CD4-positive, CD25-positive, alpha-beta regulatory T cell (primary cell): ENCODE data around the gene SLC6A2. TPM values are rescaled to one million over a fixed set of nuclear protein-coding genes. Genes with fewer than 3 reads are reported as not detected.

Source experiments
- ATAC-seq, 2 donors: fragments of 150-1000 bp; cut with Tn5 transposase; one replicate each; pipeline ENCODE4 v1.10.0; 2021; ENCODE audit warnings: low read depth in 2 of 2, moderate number of reproducible peaks in 2 of 2, moderate library complexity in 1 of 2
- DNase-seq, 3 donors: peaks; one replicate each; pipeline versions ENCODE4 v3.0.0 to v3.0.0-alpha.2; 2012 to 2022; ENCODE audit warnings: mixed read lengths in 1 of 3
- H3K27ac ChIP-seq: one replicate; pipeline ENCODE4 v1.7.0; 2013; ENCODE audit warnings: mild to moderate bottlenecking, low read length; ENCODE audit not compliant: insufficient read depth, poor library complexity, severe bottlenecking
- H3K27me3 ChIP-seq: one replicate; pipeline ENCODE4 v1.7.0; 2013; ENCODE audit warnings: low read length; ENCODE audit not compliant: control insufficient read depth, insufficient read depth
- H3K36me3 ChIP-seq: one replicate; pipeline ENCODE4 v1.7.0; 2013; ENCODE audit warnings: mild to moderate bottlenecking, low read length, moderate library complexity; ENCODE audit not compliant: control insufficient read depth, insufficient read depth
- H3K4me1 ChIP-seq: 2 replicates; pipeline ENCODE4 v1.7.0; 2013; ENCODE audit warnings: mild to moderate bottlenecking, low read length; ENCODE audit not compliant: insufficient read depth, control insufficient read depth, poor library complexity, severe bottlenecking
- H3K4me3 ChIP-seq: one replicate; pipeline ENCODE4 v1.7.0; 2013; ENCODE audit warnings: low read depth, mild to moderate bottlenecking, low read length, moderate library complexity
- H3K9me3 ChIP-seq, 2 experiments: 1 replicate in 1 of 2; 2 replicates in 1 of 2; pipeline ENCODE4 v1.7.0; 2013; ENCODE audit warnings: low read length in 2 of 2, mild to moderate bottlenecking in 1 of 2, moderate library complexity in 1 of 2; ENCODE audit not compliant: control insufficient read depth in 2 of 2
- H3K27ac Mint-ChIP-seq, 3 donors: one replicate each; pipeline ENCODE4 v1.8.0; 2020 to 2022; ENCODE audit warnings: mild to moderate bottlenecking in 3 of 3, mixed read lengths in 3 of 3, moderate library complexity in 2 of 3
- H3K27me3 Mint-ChIP-seq: one replicate; pipeline ENCODE4 v1.8.0; 2022; ENCODE audit warnings: mild to moderate bottlenecking, mixed read lengths
- H3K36me3 Mint-ChIP-seq: one replicate; pipeline ENCODE4 v1.8.0; 2020; ENCODE audit warnings: mixed read lengths
- H3K4me1 Mint-ChIP-seq, 4 donors: one replicate each; pipeline ENCODE4 v1.8.0; 2020 to 2022; ENCODE audit warnings: mixed read lengths in 4 of 4, mild to moderate bottlenecking in 1 of 4
- H3K4me3 Mint-ChIP-seq, 4 donors: one replicate each; pipeline ENCODE4 v1.8.0; 2020 to 2022; ENCODE audit warnings: mild to moderate bottlenecking in 4 of 4, mixed read lengths in 4 of 4, moderate library complexity in 3 of 4
- H3K9me3 Mint-ChIP-seq, 7 donors: one replicate each; pipeline ENCODE4 v1.8.0; 2020 to 2022; ENCODE audit warnings: mixed read lengths in 7 of 7, mild to moderate bottlenecking in 3 of 7, moderate library complexity in 2 of 7
- polyA plus RNA-seq, 4 donors: library from polyadenylated mRNA; unstranded; fragments of 300-500 nt; fragmentation: Illumina TruSeq; gene quantifications; one replicate each; pipeline ENCODE4 v1.2.3, GENCODE V29; 2021
- total RNA-seq: library from RNA; stranded (reverse); gene quantifications from one replicate; pipeline ENCODE4 v1.2.3, GENCODE V29; 2022

The SLC6A2 gene
- total and polyA plus RNA-seq, 5 donors from 2014 or later = not detected

GRCh38 chr16:55640701-55641327 lies 15.0 kb upstream of the SLC6A2 start:
- Mint-ChIP-seq H3K4me1 (no peaks in the 10 kb centered on the region), H3K4me3 (no peak overlapping the region), H3K27me3 (peaks cover 2% of the 10 kb centered on the region), H3K27ac (no peak overlapping the region), H3K9me3 (peaks cover 0 to 2% (median 0%) of the 10 kb centered on the region in 7 donors), H3K36me3 (no peaks in the 10 kb centered on the region)
- no peaks in the 10 kb centered on the region for H3K4me1 ChIP-seq
- H3K36me3 ChIP-seq = no peaks in the 10 kb centered on the region
- DNase-seq = no peak
- H3K27ac ChIP-seq = no peak overlapping the region
- no peak for ATAC-seq
- no peaks in the 10 kb centered on the region for H3K9me3 ChIP-seq
- no peaks in the 10 kb centered on the region for H3K27me3 ChIP-seq
- H3K4me3 ChIP-seq = no peak overlapping the region

- Histone ChIP-seq H3K4me3 (no peak overlapping the region), H3K27me3 (no peaks in the 10 kb centered on the region), H3K9me3 (no peaks in the 10 kb centered on the region), H3K4me1 (no peaks in the 10 kb centered on the region), H3K27ac (no peak overlapping the region), H3K36me3 (no peaks in the 10 kb centered on the region)
- H3K4me1 Mint-ChIP-seq = no peaks in the 10 kb centered on the region
- no peak for DNase-seq
- no peak overlapping the region for H3K4me3 Mint-ChIP-seq
- H3K27me3 Mint-ChIP-seq = no peaks in the 10 kb centered on the region
- H3K9me3 Mint-ChIP-seq = peaks cover 0 to 2% (median 0%) of the 10 kb centered on the region in 7 donors
- no peak overlapping the region for H3K27ac Mint-ChIP-seq
- H3K36me3 Mint-ChIP-seq = no peaks in the 10 kb centered on the region
- ATAC-seq = no peak
Measured at GRCh38 chr16:55641430-55642056, 14.2 kb upstream of the SLC6A2 start.

- H3K27ac ChIP-seq = no peak overlapping the region
Measured at GRCh38 chr16:55642611-55643010, 13.2 kb upstream of the SLC6A2 start.

GRCh38 chr16:55643161-55643970 lies 12.4 kb upstream of the SLC6A2 start:
- H3K27ac ChIP-seq = no peak overlapping the region
- no peaks in the 10 kb centered on the region for H3K27me3 Mint-ChIP-seq
- H3K4me3 Mint-ChIP-seq = no peak overlapping the region
- H3K4me1 ChIP-seq = no peaks in the 10 kb centered on the region
- H3K4me3 ChIP-seq = no peak overlapping the region
- ATAC-seq (no peak), DNase-seq (no peak)
- H3K9me3 ChIP-seq = no peaks in the 10 kb centered on the region
- H3K36me3 ChIP-seq = no peaks in the 10 kb centered on the region
- H3K4me1 Mint-ChIP-seq = no peaks in the 10 kb centered on the region
- no peaks in the 10 kb centered on the region for H3K36me3 Mint-ChIP-seq
- peaks cover 0 to 2% (median 0%) of the 10 kb centered on the region in 7 donors for H3K9me3 Mint-ChIP-seq
- no peak overlapping the region for H3K27ac Mint-ChIP-seq
- no peaks in the 10 kb centered on the region for H3K27me3 ChIP-seq

More at GRCh38 chr16:55642611-55643010, 13.2 kb upstream of the SLC6A2 start:
- Histone ChIP-seq H3K36me3 (no peaks in the 10 kb centered on the region), H3K4me1 (no peaks in the 10 kb centered on the region), H3K27me3 (no peaks in the 10 kb centered on the region), H3K4me3 (no peak overlapping the region), H3K9me3 (no peaks in the 10 kb centered on the region)
- Mint-ChIP-seq H3K9me3 (peaks cover 0 to 2% (median 0%) of the 10 kb centered on the region in 7 donors), H3K4me3 (no peak overlapping the region), H3K4me1 (no peaks in the 10 kb centered on the region), H3K36me3 (no peaks in the 10 kb centered on the region), H3K27ac (no peak overlapping the region), H3K27me3 (no peaks in the 10 kb centered on the region)
- no peak for ATAC-seq
- no peak for DNase-seq

GRCh38 chr16:55645986-55646385 lies 9.8 kb upstream of the SLC6A2 start:
- no peak for DNase-seq
- Histone ChIP-seq H3K9me3 (no peaks in the 10 kb centered on the region), H3K4me1 (no peaks in the 10 kb centered on the region), H3K27ac (no peak overlapping the region), H3K36me3 (no peaks in the 10 kb centered on the region), H3K27me3 (no peaks in the 10 kb centered on the region), H3K4me3 (no peak overlapping the region)
- Mint-ChIP-seq H3K4me3 (no peak overlapping the region), H3K9me3 (peaks cover 0 to 3% (median 0%) of the 10 kb centered on the region in 7 donors), H3K27ac (no peak overlapping the region), H3K27me3 (no peaks in the 10 kb centered on the region), H3K4me1 (no peaks in the 10 kb centered on the region), H3K36me3 (no peaks in the 10 kb centered on the region)
- ATAC-seq = no peak

- Mint-ChIP-seq H3K4me1 (no peaks in the 10 kb centered on the region), H3K27me3 (no peaks in the 10 kb centered on the region), H3K36me3 (no peaks in the 10 kb centered on the region), H3K9me3 (peaks cover 0 to 6% (median 0%) of the 10 kb centered on the region in 7 donors), H3K27ac (no peak overlapping the region), H3K4me3 (no peak overlapping the region)
- no peak for ATAC-seq
- Histone ChIP-seq H3K27me3 (no peaks in the 10 kb centered on the region), H3K36me3 (no peaks in the 10 kb centered on the region), H3K27ac (no peak overlapping the region), H3K9me3 (no peaks in the 10 kb centered on the region), H3K4me1 (no peaks in the 10 kb centered on the region), H3K4me3 (no peak overlapping the region)
- no peak for DNase-seq
Measured at GRCh38 chr16:55647343-55647742, 8.4 kb upstream of the SLC6A2 start.

- Histone ChIP-seq H3K4me1 (no peaks in the 10 kb centered on the region), H3K4me3 (no peak overlapping the region)
- H3K4me3 Mint-ChIP-seq = no peak overlapping the region
Measured at GRCh38 chr16:55647798-55648197, 8.0 kb upstream of the SLC6A2 start.

More at GRCh38 chr16:55647798-55648197, 8.0 kb upstream of the SLC6A2 start:
- Histone ChIP-seq H3K9me3 (no peaks in the 10 kb centered on the region), H3K27me3 (no peaks in the 10 kb centered on the region), H3K27ac (no peak overlapping the region), H3K36me3 (no peaks in the 10 kb centered on the region)
- DNase-seq = no peak
- Mint-ChIP-seq H3K27ac (no peak overlapping the region), H3K27me3 (no peaks in the 10 kb centered on the region), H3K36me3 (no peaks in the 10 kb centered on the region), H3K4me1 (no peaks in the 10 kb centered on the region), H3K9me3 (peaks cover 0 to 6% (median 0%) of the 10 kb centered on the region in 7 donors)
- ATAC-seq = no peak
